ENCODE data around the gene RMND1. TPM values are rescaled to one million over a fixed set of nuclear protein-coding genes. Genes with fewer than 3 reads are reported as not detected.
A peak's percentile ranks its signal among the peaks of the same experiment; 100 is the strongest.

RMND1 gene
- polyA plus RNA-seq, 3 donors: 5.7 to 6.7 (median 6.6) TPM

- Histone ChIP-seq H3K36me3 (replicated peaks in 1 of 2; ENCODE audit: control insufficient read depth in 1 of 2, insufficient read depth in 2 of 2, low read length in 2 of 2) (peaks cover 0 to 18% of the 10 kb centered on the region in 2 donors), H3K27ac (ENCODE audit: low read depth in 1 of 2, low read length in 2 of 2) (peak overlapping the region in 1 of 2 donors; percentile 60), H3K4me2 (replicated peaks; ENCODE audit: extremely low read depth, low read length, poor library complexity, severe bottlenecking) (no peak overlapping the region), H2AFZ (ENCODE audit: insufficient read depth, low read depth, low read length, poor library complexity, severe bottlenecking) (no peak overlapping the region), H3K4me1 (ENCODE audit: control insufficient read depth in 1 of 2, insufficient read depth in 2 of 2, low read length in 2 of 2) (peaks cover 29% of the 10 kb centered on the region in 2 donors), H3K9ac (ENCODE audit: insufficient read depth, low read length, poor library complexity, severe bottlenecking) (no peak overlapping the region), H3K79me2 (ENCODE audit: insufficient read depth, low read length) (peaks cover 89% of the 10 kb centered on the region), H3K9me3 (replicated peaks in 1 of 2; ENCODE audit: control insufficient read depth in 1 of 2, insufficient read depth in 1 of 2, low read length in 2 of 2) (no peaks in the 10 kb centered on the region), H3K27me3 (ENCODE audit: control insufficient read depth in 2 of 2, insufficient read depth in 2 of 2, low read length in 2 of 2) (no peaks in the 10 kb centered on the region), H3K4me3 (replicated peaks in 1 of 3; ENCODE audit: low read depth in 2 of 3, low read length in 3 of 3) (no peak overlapping the region), H4K20me1 (ENCODE audit: insufficient read depth, low read length) (no peaks in the 10 kb centered on the region)
- peaks cover 0 to 2% (median 0%) of the 10 kb centered on the region in 7 donors for H3K9me3 Mint-ChIP-seq
- peak overlapping the region in 6 of 7 donors; percentile 60 to 98 (median 96) for H3K27ac Mint-ChIP-seq
- intact Hi-C loops (cut with micrococcal nuclease): no loop called here
- peaks cover 44% of the 10 kb centered on the region for H3K4me1 Mint-ChIP-seq
- H3K4me3 Mint-ChIP-seq: no peak overlapping the region
- H3K27me3 Mint-ChIP-seq (ENCODE audit: low read depth in 3 of 3): no peaks in the 10 kb centered on the region
- 70% methylated on average over 3 of the region's 4 CpGs for WGBS (ENCODE audit: insufficient coverage)
- peaks cover 14 to 24% of the 10 kb centered on the region in 2 donors for H3K36me3 Mint-ChIP-seq
- no peak for DNase-seq
- no peak for TF ChIP-seq CTCF (IDR thresholded peaks at IDR 0.05)
These were observed 70.2 kb downstream of the RMND1 start for GRCh38 chr6:151381722-151382121.

- intact Hi-C loops (cut with micrococcal nuclease): no loop called here
- Histone ChIP-seq H3K4me2 (replicated peaks; ENCODE audit: extremely low read depth, low read length, poor library complexity, severe bottlenecking) (peak overlapping the region; percentile 72), H3K27me3 (ENCODE audit: control insufficient read depth in 2 of 2, insufficient read depth in 2 of 2, low read length in 2 of 2) (no peaks in the 10 kb centered on the region), H3K36me3 (replicated peaks in 1 of 2; ENCODE audit: control insufficient read depth in 1 of 2, insufficient read depth in 2 of 2, low read length in 2 of 2) (peaks cover 0 to 18% of the 10 kb centered on the region in 2 donors), H3K9ac (ENCODE audit: insufficient read depth, low read length, poor library complexity, severe bottlenecking) (peak overlapping the region; percentile 65), H3K27ac (ENCODE audit: low read depth in 1 of 2, low read length in 2 of 2) (peak overlapping the region; percentile 95 to 98), H2AFZ (ENCODE audit: insufficient read depth, low read depth, low read length, poor library complexity, severe bottlenecking) (peak overlapping the region; percentile 82), H3K4me1 (ENCODE audit: control insufficient read depth in 1 of 2, insufficient read depth in 2 of 2, low read length in 2 of 2) (peaks cover 29% of the 10 kb centered on the region in 2 donors), H4K20me1 (ENCODE audit: insufficient read depth, low read length) (no peaks in the 10 kb centered on the region), H3K9me3 (replicated peaks in 1 of 2; ENCODE audit: control insufficient read depth in 1 of 2, insufficient read depth in 1 of 2, low read length in 2 of 2) (no peaks in the 10 kb centered on the region), H3K79me2 (ENCODE audit: insufficient read depth, low read length) (peaks cover 87% of the 10 kb centered on the region), H3K4me3 (replicated peaks in 1 of 3; ENCODE audit: low read depth in 2 of 3, low read length in 3 of 3) (peak overlapping the region in 1 of 3 experiments; percentile 67)
- no peak for DNase-seq
- H3K27ac Mint-ChIP-seq: peak overlapping the region; percentile 96 to 99 (median 97)
- peaks cover 0 to 2% (median 0%) of the 10 kb centered on the region in 7 donors for H3K9me3 Mint-ChIP-seq
- H3K27me3 Mint-ChIP-seq (ENCODE audit: low read depth in 3 of 3): no peaks in the 10 kb centered on the region
- no peak for TF ChIP-seq CTCF (IDR thresholded peaks at IDR 0.05)
- H3K36me3 Mint-ChIP-seq: peaks cover 14 to 20% of the 10 kb centered on the region in 2 donors
- H3K4me1 Mint-ChIP-seq: peaks cover 50% of the 10 kb centered on the region
- no CpG with 5 or more reads among the region's 1 CpG for WGBS (ENCODE audit: insufficient coverage)
- H3K4me3 Mint-ChIP-seq: peak overlapping the region; percentile 79 to 90
These were observed 71.1 kb downstream of the RMND1 start for GRCh38 chr6:151380848-151381205.
